Measurements from ENCODE around the gene HYAL3. TPM values are rescaled to one million over a fixed set of nuclear protein-coding genes. Genes with fewer than 3 reads are reported as not detected.

HYAL3 gene
- total RNA-seq, 1 experiment from 2014 or later, result 2.9 TPM

DNA sequence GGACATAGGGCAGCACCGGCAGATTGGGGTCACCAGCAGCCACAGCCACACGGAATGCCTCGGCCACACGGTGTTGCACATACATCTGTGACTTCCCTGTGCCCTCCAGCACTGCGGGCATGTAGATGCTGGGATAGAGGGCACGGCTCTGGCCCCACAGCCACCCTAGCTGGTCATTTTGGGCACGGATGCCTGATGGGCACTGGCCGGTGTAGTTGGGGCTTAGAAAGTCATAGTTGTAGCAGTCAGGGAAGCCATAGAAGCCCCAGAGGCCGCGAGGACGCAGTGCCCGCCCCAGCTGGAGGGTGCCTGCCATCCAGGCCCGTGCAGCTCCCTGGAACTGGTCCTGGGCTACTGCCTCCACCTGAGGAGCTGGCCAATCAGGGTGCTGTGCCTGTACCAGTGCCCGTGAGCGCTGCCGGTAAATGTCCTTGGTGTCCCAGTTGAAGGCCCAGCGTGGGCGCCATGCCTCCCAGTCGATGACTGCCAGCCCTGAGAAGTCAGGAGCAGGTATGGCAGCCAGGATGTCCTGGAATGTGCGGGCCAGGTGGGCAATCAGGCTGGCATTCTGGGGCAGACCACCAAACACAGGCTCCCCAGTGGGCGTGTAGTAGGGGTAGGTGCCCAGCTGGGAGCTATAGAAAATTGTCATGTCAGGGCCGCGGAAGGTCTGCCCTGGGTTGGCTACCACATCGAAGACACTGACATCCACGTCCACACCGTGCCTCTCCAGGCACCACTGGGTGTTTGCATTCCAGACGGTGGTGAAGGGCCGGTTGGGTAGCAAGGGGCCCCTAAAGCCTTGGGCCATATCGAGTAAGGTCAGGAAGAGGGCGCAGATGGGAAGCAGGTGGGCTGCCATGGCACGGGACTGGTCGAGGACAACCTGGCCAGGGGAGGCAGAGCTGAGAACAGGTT lies 3.1 kb upstream of the HYAL3 start:
- Mint-ChIP-seq H3K27ac (peak overlapping the region; percentile 36; the same call in 1 of the 2 replicates), H3K27me3 (ENCODE audit: low read depth) (no peaks in the 10 kb centered on the region; the same call in 1 of the 2 replicates), H3K9me3 (peaks cover 10% of the 10 kb centered on the region; the same call in 1 of the 2 replicates), H3K36me3 (0 out of 2 replicates have a peak, but pooled peaks cover 4% of the 10 kb centered on the region), H3K4me3 (no peak overlapping the region), H3K4me1 (peaks cover 22% of the 10 kb centered on the region)
- POLR2A ChIA-PET, result interaction anchor here (1.4 kb wide), 1 partner anchor 25 kb away, joined by 3 read pairs; the partner anchor contains the start of gene TUSC2
- ATAC-seq, result no peak
- CTCF ChIA-PET, result interaction anchor here (1.1 to 5.9 kb wide), 12 partner anchors 13 to 108 kb away, joined by 3 to 95 read pairs (median 6); partner anchors contain the start of genes HYAL2, RASSF1 and TUSC2
- DNase-seq (ENCODE audit: low spot score), result no peak
- TF ChIP-seq TP53 (CRISPR knock-in tag; IDR thresholded peaks at IDR 0.05) (no peak), FOXK1 (CRISPR knock-in tag; IDR thresholded peaks at IDR 0.05) (no peak), ESRRA (CRISPR knock-in tag; IDR thresholded peaks at IDR 0.05; ENCODE audit: borderline replicate concordance) (no peak), ZNF671 (CRISPR knock-in tag; IDR thresholded peaks at IDR 0.05) (no peak), ELF4 (CRISPR knock-in tag; IDR thresholded peaks at IDR 0.05; ENCODE audit: low read depth) (no peak), ATF6 (CRISPR knock-in tag; IDR thresholded peaks at IDR 0.05) (no peak), NR2C2 (CRISPR knock-in tag; IDR thresholded peaks at IDR 0.05) (no peak), SP1 (CRISPR knock-in tag; conservative IDR thresholded peaks at IDR 0.05) (no peak), GRHL2 (CRISPR knock-in tag; IDR thresholded peaks at IDR 0.05; ENCODE audit: insufficient replicate concordance, severe bottlenecking) (no peak)

GRCh38 chr3:50300681-50301254 lies 1.6 kb upstream of the HYAL3 start:
- ATAC-seq (no peak), DNase-seq (ENCODE audit: low spot score) (no peak)
- H3K36me3 Mint-ChIP-seq, result 0 out of 2 replicates have a peak, but pooled peaks cover 4% of the 10 kb centered on the region
- no peaks in the 10 kb centered on the region; the same call in 1 of the 2 replicates for H3K27me3 Mint-ChIP-seq (ENCODE audit: low read depth)
- H3K4me3 Mint-ChIP-seq, result 0 out of 2 replicates have a peak overlapping the region, but pooled peaks have one; percentile 97
- TF ChIP-seq, protein P1, sequence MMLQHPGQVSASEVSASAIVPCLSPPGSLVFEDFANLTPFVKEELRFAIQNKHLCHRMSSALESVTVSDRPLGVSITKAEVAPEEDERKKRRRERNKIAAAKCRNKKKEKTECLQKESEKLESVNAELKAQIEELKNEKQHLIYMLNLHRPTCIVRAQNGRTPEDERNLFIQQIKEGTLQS (CRISPR knock-in tag; conservative IDR thresholded peaks at IDR 0.05), result no peak
- TF ChIP-seq GTF2I (CRISPR knock-in tag; conservative IDR thresholded peaks at IDR 0.05) (no peak), MYBL2 (CRISPR knock-in tag; IDR thresholded peaks at IDR 0.05) (no peak), SMAD3 (CRISPR knock-in tag; IDR thresholded peaks at IDR 0.05; ENCODE audit: borderline replicate concordance) (no peak), IRF2 (CRISPR knock-in tag; IDR thresholded peaks at IDR 0.05; ENCODE audit: borderline replicate concordance, low read depth) (no peak), SOX15 (CRISPR knock-in tag; IDR thresholded peaks at IDR 0.05) (no peak), ATF1 (CRISPR knock-in tag; IDR thresholded peaks at IDR 0.05) (no peak), ZNF512 (CRISPR knock-in tag; IDR thresholded peaks at IDR 0.05; ENCODE audit: borderline replicate concordance) (no peak), TEAD1 (CRISPR knock-in tag; IDR thresholded peaks at IDR 0.05) (no peak), ZNF317 (CRISPR knock-in tag; IDR thresholded peaks at IDR 0.05; ENCODE audit: borderline replicate concordance, low read depth) (no peak), PRRX2 (CRISPR knock-in tag; IDR thresholded peaks at IDR 0.05) (no peak)
- peaks cover 7% of the 10 kb centered on the region; the same call in 1 of the 2 replicates for H3K9me3 Mint-ChIP-seq
- ChIA-PET POLR2A (no interaction called here), CTCF (interaction anchor here (0.7 to 5.9 kb wide), 4 partner anchors 14 to 50 kb away, joined by 3 to 95 read pairs (median 4); partner anchors contain the start of genes CYB561D2, HYAL2 and NPRL2)
- peaks cover 22% of the 10 kb centered on the region for H3K4me1 Mint-ChIP-seq
- peak overlapping the region; percentile 82; the same call in 1 of the 2 replicates for H3K27ac Mint-ChIP-seq
